ENCODE measurements around the gene C1orf210.

GRCh38 chr1:43238991-43239469 is 46.4 kb downstream of the C1orf210 start:
- TF ChIP-seq CTCF (IDR thresholded peaks at IDR 0.05) (no peak), EP300 (IDR thresholded peaks at IDR 0.05) (no peak)

Data from suprapubic skin (tissue), 3 donors.